Suprapubic skin (tissue), 4 donors: ENCODE data around the gene CD99L2. TPM values are rescaled to one million over a fixed set of nuclear protein-coding genes. Genes with fewer than 3 reads are reported as not detected.

Source experiments
- DNase-seq, 2 donors: peaks; one replicate each; pipeline ENCODE4 v3.0.0-alpha.2; 2019; ENCODE audit warnings: low spot score in 2 of 2
- H3K27ac ChIP-seq: fragments of 200-600 bp; sonication (generic); one replicate; pipeline ENCODE4 v1.5.1; 2019
- H3K27me3 ChIP-seq: fragments of 200-600 bp; sonication (generic); one replicate; pipeline ENCODE4 v1.5.1; 2019
- H3K36me3 ChIP-seq: fragments of 200-600 bp; sonication (generic); one replicate; pipeline ENCODE4 v1.5.1; 2019
- H3K4me1 ChIP-seq: fragments of 200-600 bp; sonication (generic); one replicate; pipeline ENCODE4 v1.5.1; 2019
- H3K4me3 ChIP-seq: fragments of 200-600 bp; sonication (generic); one replicate; pipeline ENCODE4 v1.5.1; 2019; ENCODE audit warnings: mild to moderate bottlenecking
- H3K9me3 ChIP-seq: fragments of 200-600 bp; sonication (generic); one replicate; pipeline ENCODE4 v1.5.1; 2019
- EP300 ChIP-seq: sonication (generic); formaldehyde crosslinking; IDR thresholded peaks from one replicate; pipeline ENCODE4 v1.6.1; 2017; ENCODE audit warnings: antibody characterized with exemption
- POLR2A ChIP-seq, 2 donors: fragments of 450-650 bp; IDR thresholded peaks; one replicate each; pipeline ENCODE4 v1.6.1; 2017; ENCODE audit warnings: antibody characterized with exemption in 2 of 2, mild to moderate bottlenecking in 2 of 2, moderate library complexity in 2 of 2
- POLR2AphosphoS5 ChIP-seq, 3 donors: sonication (generic); formaldehyde crosslinking; IDR thresholded peaks; one replicate each; pipeline ENCODE4 v1.6.1; 2017; ENCODE audit warnings: antibody characterized with exemption in 3 of 3
- WGBS: methylation state at CpG from one replicate; pipeline ENCODE4 v1.1.5; 2018; 5-methylcytosine and 5-hydroxymethylcytosine counted together
- total RNA-seq, 4 donors: library from RNA; depleted of rRNA; stranded (reverse); fragments of >200 nt; gene quantifications; one replicate each; pipeline ENCODE4 v1.1.0, GENCODE V29; 2016
- TF ChIP-seq, protein P1 (sequence below), 2 donors: fragments of 200-600 bp in 1 of 2; fragments of 450-650 bp in 1 of 2; sonication (generic) in 1 of 2; IDR thresholded peaks; one replicate each; pipeline ENCODE4 v1.5.1; 2016 to 2019; ENCODE audit warnings: antibody characterized with exemption in 2 of 2, mild to moderate bottlenecking in 1 of 2, moderate library complexity in 1 of 2

The CD99L2 gene
- total RNA-seq, 4 donors from 2014 or later, result 12.6 to 24.5 (median 18.7) TPM

DNA sequence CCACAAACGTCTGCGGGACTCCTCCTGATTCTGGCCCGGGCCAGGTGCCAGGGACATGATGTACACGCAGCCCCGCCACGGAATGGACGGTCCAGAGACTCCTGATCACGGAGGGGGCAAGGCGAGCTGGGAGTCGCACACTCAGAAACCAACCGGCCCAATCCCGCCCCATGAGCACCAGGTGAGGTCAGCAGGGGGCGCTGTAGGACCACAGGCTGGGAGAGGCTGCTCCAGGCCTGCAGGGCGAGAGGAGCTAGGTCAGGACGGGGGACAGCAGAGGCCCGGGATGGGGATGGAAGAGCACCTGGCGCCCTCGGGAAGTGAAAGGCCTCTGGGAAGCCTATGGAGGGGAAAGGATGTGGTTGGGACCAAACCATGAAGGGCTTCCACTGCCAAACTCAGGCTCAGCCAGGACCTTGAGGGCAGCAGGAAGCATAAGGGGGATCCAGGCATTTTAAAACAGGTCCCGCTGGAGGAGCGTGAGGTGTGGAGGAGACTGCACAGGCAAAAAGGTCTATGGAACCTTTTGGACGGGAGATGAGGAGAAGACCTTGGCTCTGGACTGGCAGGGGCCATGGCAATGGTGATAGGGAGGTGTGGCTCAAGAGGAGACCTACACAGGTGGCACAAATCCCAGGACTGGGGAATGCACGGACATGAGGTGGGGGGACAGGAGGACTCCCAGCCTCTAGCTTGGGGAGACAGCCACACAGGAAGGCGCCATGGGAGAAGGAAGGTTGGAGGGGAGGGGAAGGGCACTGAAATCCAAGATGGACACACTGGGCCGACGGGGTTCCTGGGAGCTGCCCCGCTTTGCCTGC, 126.1 kb downstream of the CD99L2 start:
- peaks cover 6% of the 10 kb centered on the region for H3K36me3 ChIP-seq
- H3K27ac ChIP-seq, result no peak overlapping the region
- 52% methylated on average over 15 of the region's 26 CpGs for WGBS
- peaks cover 17% of the 10 kb centered on the region for H3K4me1 ChIP-seq
- H3K4me3 ChIP-seq, result no peak overlapping the region
- DNase-seq, result peak in 1 of 2 donors; percentile 84
- no peak for TF ChIP-seq POLR2AphosphoS5 (IDR thresholded peaks at IDR 0.05)
- TF ChIP-seq, protein P1, sequence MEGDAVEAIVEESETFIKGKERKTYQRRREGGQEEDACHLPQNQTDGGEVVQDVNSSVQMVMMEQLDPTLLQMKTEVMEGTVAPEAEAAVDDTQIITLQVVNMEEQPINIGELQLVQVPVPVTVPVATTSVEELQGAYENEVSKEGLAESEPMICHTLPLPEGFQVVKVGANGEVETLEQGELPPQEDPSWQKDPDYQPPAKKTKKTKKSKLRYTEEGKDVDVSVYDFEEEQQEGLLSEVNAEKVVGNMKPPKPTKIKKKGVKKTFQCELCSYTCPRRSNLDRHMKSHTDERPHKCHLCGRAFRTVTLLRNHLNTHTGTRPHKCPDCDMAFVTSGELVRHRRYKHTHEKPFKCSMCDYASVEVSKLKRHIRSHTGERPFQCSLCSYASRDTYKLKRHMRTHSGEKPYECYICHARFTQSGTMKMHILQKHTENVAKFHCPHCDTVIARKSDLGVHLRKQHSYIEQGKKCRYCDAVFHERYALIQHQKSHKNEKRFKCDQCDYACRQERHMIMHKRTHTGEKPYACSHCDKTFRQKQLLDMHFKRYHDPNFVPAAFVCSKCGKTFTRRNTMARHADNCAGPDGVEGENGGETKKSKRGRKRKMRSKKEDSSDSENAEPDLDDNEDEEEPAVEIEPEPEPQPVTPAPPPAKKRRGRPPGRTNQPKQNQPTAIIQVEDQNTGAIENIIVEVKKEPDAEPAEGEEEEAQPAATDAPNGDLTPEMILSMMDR (IDR thresholded peaks at IDR 0.05), result peak; percentile 25 to 74
- H3K9me3 ChIP-seq, result no peaks in the 10 kb centered on the region
- H3K27me3 ChIP-seq, result no peaks in the 10 kb centered on the region

DNA sequence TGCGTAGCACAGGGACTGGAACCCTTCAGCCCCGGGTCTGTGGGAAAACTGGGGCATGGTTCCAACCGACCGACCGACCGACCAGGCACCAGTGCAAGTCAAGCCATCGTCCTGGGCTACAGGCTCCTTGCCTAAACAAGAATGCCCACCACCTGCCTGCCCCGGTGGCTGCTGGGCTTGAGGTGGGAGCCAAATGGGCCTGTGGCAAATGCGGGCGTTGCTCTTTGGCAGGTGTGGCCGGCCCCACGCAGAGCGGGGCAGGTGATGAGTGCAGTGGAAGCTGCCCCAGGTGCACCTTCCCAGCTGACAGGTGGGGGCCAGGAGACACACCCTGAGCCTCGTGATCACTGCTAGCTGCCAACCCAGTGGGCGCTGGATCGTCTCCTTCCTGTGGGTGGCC, 127.4 kb downstream of the CD99L2 start:
- H3K9me3 ChIP-seq, result no peaks in the 10 kb centered on the region
- H3K36me3 ChIP-seq, result peaks cover 4% of the 10 kb centered on the region
- no peak overlapping the region for H3K4me3 ChIP-seq
- no peak overlapping the region for H3K27ac ChIP-seq
- no peak for DNase-seq
- peaks cover 23% of the 10 kb centered on the region for H3K4me1 ChIP-seq
- no CpG with 5 or more reads among the region's 16 CpGs for WGBS
- no peaks in the 10 kb centered on the region for H3K27me3 ChIP-seq
- TF ChIP-seq, protein P1 (IDR thresholded peaks at IDR 0.05), result no peak
- no peak for TF ChIP-seq EP300
- TF ChIP-seq POLR2AphosphoS5 (IDR thresholded peaks at IDR 0.05), result no peak
- no peak for TF ChIP-seq POLR2A (IDR thresholded peaks at IDR 0.05)

DNA sequence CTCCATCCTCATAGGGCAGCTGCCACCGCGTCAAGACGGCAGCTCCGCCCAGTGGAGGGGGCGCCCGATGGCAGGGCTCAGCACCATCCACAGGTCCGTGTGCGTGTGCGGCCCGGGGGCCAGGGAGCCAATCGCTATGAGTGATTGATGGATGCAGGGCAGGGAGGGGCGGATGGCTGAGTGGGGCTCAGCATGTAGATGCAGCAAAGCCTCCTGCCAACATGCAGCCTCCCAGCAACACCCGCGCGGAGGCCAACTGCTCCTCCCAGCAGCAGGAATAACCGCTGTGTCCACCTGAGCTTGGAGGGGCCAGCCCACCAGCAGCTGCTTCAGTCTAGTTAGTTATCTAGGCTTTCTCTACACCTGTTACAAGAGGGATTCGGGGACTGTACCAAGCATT, 127.8 kb downstream of the CD99L2 start:
- H3K4me3 ChIP-seq, result no peak overlapping the region
- H3K36me3 ChIP-seq, result no peaks in the 10 kb centered on the region
- WGBS, result 78% methylated on average over 5 of the region's 17 CpGs
- no peaks in the 10 kb centered on the region for H3K9me3 ChIP-seq
- TF ChIP-seq POLR2AphosphoS5 (IDR thresholded peaks at IDR 0.05) (no peak), POLR2A (IDR thresholded peaks at IDR 0.05) (no peak), EP300 (no peak)
- TF ChIP-seq, protein P1 (IDR thresholded peaks at IDR 0.05), result no peak
- H3K27me3 ChIP-seq, result no peaks in the 10 kb centered on the region
- H3K27ac ChIP-seq, result no peak overlapping the region
- no peak for DNase-seq
- peaks cover 23% of the 10 kb centered on the region for H3K4me1 ChIP-seq

DNA sequence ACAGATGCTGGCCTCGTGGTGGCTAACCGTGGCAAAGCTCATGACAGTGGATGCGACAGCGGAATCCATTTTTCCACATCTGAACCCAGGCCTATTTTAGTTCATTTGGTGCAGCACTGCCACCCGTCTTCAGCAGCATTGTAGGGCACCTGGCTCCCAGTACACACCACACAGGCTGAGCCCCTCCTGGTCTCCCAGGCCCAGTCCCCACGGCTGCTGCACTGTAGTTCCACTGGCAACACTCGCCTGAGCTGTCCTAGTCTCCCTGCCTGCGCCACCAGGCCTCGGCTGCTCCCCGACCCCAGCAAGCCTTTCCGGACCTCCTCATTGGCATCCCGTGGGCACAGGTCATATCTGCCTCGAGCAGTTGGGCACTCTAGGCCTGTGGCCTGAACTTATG, 129.1 kb downstream of the CD99L2 start:
- Histone ChIP-seq H3K4me1 (peaks cover 23% of the 10 kb centered on the region), H3K9me3 (no peaks in the 10 kb centered on the region), H3K27ac (no peak overlapping the region), H3K36me3 (no peaks in the 10 kb centered on the region), H3K27me3 (no peaks in the 10 kb centered on the region), H3K4me3 (no peak overlapping the region)
- DNase-seq, result no peak
- TF ChIP-seq EP300 (no peak), POLR2AphosphoS5 (IDR thresholded peaks at IDR 0.05) (no peak), POLR2A (IDR thresholded peaks at IDR 0.05) (no peak)
- TF ChIP-seq, protein P1 (IDR thresholded peaks at IDR 0.05), result no peak
- 84% methylated on average over 12 of the region's 13 CpGs for whole genome bisulfite sequencing

DNA sequence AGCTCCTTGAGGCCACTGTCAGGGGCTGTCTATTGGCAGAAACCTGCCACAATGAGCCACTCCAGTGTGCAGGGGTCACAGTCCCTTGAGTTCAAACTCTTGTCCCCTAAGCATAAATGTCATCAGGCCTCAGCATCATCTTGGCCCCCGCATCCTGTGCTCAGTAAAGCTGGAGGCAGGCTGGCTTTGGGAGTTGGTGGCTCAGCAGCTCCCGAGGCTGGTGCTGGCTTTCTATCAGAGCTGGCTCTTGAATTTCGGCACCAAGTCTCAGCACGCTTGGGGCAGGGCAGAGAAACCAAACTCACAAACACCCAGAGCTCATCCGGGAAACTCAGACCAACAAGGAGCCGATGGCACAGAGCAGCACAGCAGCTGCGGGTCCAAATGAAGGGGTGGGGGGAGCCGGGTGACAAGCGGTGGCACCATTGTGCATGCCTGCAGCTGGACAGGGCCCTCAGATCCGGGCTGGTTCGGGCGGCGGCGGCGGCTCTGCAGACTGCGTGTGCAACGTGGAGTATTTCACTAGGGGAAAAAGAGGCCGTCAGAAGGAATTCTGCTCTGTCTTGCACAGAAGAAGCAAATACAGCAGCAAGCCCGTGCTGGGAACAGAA, 129.8 kb downstream of the CD99L2 start:
- no peak overlapping the region for H3K27ac ChIP-seq
- no peaks in the 10 kb centered on the region for H3K27me3 ChIP-seq
- no peak overlapping the region for H3K4me3 ChIP-seq
- no peak for DNase-seq
- no peaks in the 10 kb centered on the region for H3K36me3 ChIP-seq
- no peaks in the 10 kb centered on the region for H3K9me3 ChIP-seq
- 82% methylated on average over 7 of the region's 19 CpGs for WGBS
- peaks cover 23% of the 10 kb centered on the region for H3K4me1 ChIP-seq
- TF ChIP-seq POLR2AphosphoS5 (IDR thresholded peaks at IDR 0.05), result no peak
- TF ChIP-seq, protein P1 (IDR thresholded peaks at IDR 0.05), result no peak
- no peak for TF ChIP-seq EP300
- no peak for TF ChIP-seq POLR2A (IDR thresholded peaks at IDR 0.05)
